Left cardiac atrium (tissue), 4 donors: Measurements from ENCODE around the gene PTPRG. TPM values are rescaled to one million over a fixed set of nuclear protein-coding genes. Genes with fewer than 3 reads are reported as not detected.

Experiments used
- ATAC-seq, 2 donors: fragments of 200-7000 bp; cut with Tn5 transposase; one replicate each; pipeline ENCODE4 v1.9.1; 2020; ENCODE audit warnings: mild to moderate bottlenecking in 2 of 2, moderate library complexity in 2 of 2
- DNase-seq: peaks from one replicate; pipeline ENCODE4 v3.0.0-alpha.2; 2020
- intact Hi-C, 2 donors: fragments of 100-400 bp; cut with DNase I; formaldehyde crosslinking; loops; one replicate each; pipeline versions ENCODE4 v1.14.1 to v1.15.1; 2022 to 2023
- total RNA-seq, 2 donors: library from RNA; stranded (reverse); fragmentation: NEBNext Ultra II Directional; extraction: Animal tissue kit (Norgen Biotek cat#: 25700); gene quantifications; one replicate each; pipeline ENCODE4 v1.2.1, GENCODE V29; 2021
- donor health status: DM: no; HTN: yes; CAD: no.
- donor health status: DM: no; HTN: yes; CAD: no; lungs with severe emphysema.
- donor health status: DM: yes; HTN: yes; CAD: no.
- donor health status: Dilated cardiomyopathy.

Gene PTPRG
- total RNA-seq, 2 donors from 2014 or later, result 37.6 to 46.9 TPM

- intact Hi-C loops, result loop anchor here in 1 of 2 donors (10.0 kb wide), 1 partner anchor 52 kb away; no protein-coding TSS in a partner anchor
- no peak for DNase-seq
- ATAC-seq, result no peak
Measured at GRCh38 chr3:61632568-61633175, 71.3 kb downstream of the PTPRG start.

GRCh38 chr3:61634678-61635077 is 73.3 kb downstream of the PTPRG start:
- ATAC-seq, result no peak
- DNase-seq, result no peak
- intact Hi-C loops, result loop anchor here in 1 of 2 donors (5.0 to 10.0 kb wide), 2 partner anchors 50 to 72 kb away; partner anchors contain the start of gene PTPRG

GRCh38 chr3:61637088-61638051 is 76.0 kb downstream of the PTPRG start:
- DNase-seq, result peak; percentile 39
- ATAC-seq, result peak; percentile 78 to 90
- intact Hi-C loops, result loop anchor here in 1 of 2 donors (5.0 to 10.0 kb wide), 2 partner anchors 47 to 75 kb away; partner anchors contain the start of gene PTPRG

DNA sequence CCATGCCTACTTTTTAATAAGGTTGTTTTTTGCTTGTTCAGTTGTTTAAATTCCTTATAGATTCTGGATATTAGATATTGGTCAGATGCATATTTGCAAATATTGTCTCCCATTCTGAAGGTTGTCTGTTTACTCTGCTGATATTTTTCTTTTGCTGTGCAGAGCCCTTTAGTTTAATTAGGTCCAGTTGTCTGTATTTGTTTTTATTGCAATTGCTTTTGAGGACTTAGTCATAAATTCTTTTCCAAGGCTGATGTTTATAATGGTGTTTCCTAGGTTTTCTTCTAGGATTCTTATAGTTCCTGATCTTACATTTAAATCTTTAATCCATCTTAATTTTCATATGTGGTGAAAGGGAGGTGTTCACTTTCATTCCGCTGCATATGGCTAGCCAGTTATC is 77.4 kb downstream of the PTPRG start:
- intact Hi-C loops, result loop anchor here in 1 of 2 donors (5.0 to 10.0 kb wide), 2 partner anchors 46 to 76 kb away; partner anchors contain the start of gene PTPRG
- no peak for DNase-seq
- ATAC-seq, result no peak

GRCh38 chr3:61639991-61640390 is 78.6 kb downstream of the PTPRG start:
- ATAC-seq (no peak), DNase-seq (no peak)
- intact Hi-C loops, result loop anchor here in 1 of 2 donors (5.0 to 10.0 kb wide), 2 partner anchors 45 to 78 kb away; partner anchors contain the start of gene PTPRG

DNA sequence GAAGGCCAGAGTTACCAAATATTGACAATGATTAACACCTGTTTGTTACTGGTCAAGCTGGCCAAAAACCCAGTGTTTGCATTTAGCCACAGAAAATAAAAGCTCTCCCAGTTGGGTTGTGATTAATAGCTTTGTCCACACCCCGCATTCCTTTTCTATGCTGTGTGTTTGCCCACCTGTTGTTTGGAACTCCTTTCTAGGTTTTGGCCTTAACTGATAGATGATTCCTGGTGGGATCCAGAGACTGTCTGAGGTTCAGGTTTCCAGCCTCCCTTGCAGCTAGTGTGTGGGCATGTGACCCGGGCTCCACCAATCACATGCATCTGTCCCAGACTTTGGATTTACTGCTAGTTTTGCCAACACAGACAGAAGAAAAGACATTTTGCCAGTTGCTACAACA is 83.8 kb downstream of the PTPRG start:
- intact Hi-C loops, result no loop called here
- no peak for DNase-seq
- ATAC-seq, result no peak

GRCh38 chr3:61646360-61646759 is 85.0 kb downstream of the PTPRG start:
- no peak for ATAC-seq
- intact Hi-C loops, result no loop called here
- DNase-seq, result no peak

GRCh38 chr3:61646851-61647525 is 85.6 kb downstream of the PTPRG start:
- ATAC-seq (no peak), DNase-seq (no peak)
- intact Hi-C loops, result no loop called here

DNA sequence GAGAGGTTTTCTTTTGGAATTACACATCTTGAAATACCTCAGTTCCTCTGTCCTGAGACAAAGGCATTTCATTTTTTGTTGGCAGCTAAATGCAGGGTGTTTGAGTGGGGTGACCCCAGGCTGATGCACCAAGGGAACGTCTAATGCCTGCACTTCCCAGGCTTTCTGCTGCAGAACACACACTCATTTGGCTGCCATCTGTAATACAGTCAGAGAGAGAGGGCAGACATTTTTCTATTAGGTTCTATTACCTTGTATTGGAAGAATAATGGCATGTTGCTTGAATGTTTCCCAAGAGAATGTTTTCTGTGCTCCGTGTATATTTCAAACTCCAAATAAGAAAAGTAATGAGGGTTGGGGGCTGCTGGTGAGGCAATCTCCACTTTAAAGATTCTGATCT is 87.1 kb downstream of the PTPRG start:
- intact Hi-C loops, result no loop called here
- no peak for DNase-seq
- no peak for ATAC-seq

DNA sequence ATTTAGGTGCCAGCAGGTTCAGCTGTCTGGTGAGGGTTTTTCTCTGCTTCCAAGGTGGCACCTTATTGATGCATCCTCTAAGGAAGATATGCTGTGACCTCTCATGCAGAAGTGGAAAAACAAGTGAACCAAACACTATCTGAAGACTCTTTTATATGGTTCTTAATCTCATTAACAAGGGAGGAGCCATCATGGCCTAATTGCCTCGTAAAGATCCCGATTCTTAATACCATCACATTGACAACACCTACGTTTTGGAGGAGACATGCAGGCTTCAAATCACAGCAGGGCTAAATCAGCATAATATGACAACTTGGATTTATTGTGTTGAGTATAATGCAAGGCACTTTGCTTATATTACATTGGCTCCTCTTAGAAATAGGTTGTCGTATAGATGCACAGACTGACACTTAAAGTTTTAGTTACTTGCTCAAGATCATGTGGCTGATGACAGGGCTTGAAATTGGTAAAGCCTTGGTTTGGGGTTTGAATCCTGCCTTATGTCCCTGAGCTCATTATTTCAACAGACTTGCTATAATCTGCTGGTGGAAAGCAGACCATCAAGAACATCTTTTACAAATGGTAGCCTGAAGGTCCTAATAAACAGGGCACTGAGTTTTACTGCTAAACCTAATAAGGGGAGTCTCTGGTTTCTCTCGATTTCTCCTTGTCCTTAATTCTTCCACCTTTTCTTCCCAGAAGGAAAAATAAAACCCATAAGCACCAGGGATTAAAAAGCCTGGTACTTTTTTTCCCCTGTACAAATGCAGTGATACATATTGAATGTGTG is 88.2 kb downstream of the PTPRG start:
- ATAC-seq (no peak), DNase-seq (no peak)
- intact Hi-C loops, result no loop called here

- intact Hi-C loops, result no loop called here
- peak; percentile 67 for DNase-seq
- peak; percentile 67 to 85 for ATAC-seq
Measured at GRCh38 chr3:61650276-61650675, 88.9 kb downstream of the PTPRG start.

- DNase-seq (no peak), ATAC-seq (no peak)
Measured at GRCh38 chr3:61650719-61651410, 89.5 kb downstream of the PTPRG start.

DNA sequence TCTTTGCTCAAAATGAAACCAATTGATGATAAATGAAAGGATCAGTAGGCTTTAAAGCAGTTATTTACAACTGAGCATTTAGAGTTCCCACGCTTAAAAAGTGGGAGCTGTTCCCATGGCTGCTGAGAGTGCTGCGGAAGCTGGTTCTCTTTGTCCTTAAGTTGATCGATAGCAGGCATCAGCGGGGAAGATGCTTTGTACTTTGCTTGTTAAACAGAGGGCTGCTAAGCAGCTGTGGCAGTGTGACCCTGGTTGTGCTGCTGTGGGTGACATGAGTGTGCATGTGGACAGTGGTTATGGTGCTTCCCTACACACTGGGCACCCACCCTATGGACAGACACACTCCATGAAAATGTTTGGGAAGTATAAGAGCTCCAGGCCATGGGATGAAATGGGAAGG is 96.3 kb downstream of the PTPRG start:
- no peak for DNase-seq
- intact Hi-C loops, result no loop called here
- no peak for ATAC-seq

More at GRCh38 chr3:61650719-61651410, 89.5 kb downstream of the PTPRG start:
- intact Hi-C loops, result no loop called here

DNA sequence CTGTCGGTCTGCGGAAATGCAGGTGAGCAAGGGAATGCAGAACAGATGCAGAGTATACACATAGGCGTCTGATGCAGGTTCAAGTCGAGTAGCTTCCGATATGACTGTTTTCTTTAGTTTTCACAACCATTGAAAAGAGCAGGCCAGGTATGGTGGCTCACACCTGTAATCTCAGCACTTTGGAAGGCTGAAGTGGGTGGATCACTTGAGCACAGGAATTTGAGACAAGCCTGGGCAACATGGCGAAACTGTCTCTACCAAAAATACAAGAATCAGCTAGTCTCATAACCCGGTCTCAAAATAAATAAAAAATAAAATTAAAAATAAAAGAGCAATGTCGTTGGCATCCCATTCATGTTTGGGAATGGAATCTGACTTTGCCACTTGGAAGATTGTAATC is 101.5 kb downstream of the PTPRG start:
- DNase-seq, result no peak
- intact Hi-C loops, result no loop called here

DNA sequence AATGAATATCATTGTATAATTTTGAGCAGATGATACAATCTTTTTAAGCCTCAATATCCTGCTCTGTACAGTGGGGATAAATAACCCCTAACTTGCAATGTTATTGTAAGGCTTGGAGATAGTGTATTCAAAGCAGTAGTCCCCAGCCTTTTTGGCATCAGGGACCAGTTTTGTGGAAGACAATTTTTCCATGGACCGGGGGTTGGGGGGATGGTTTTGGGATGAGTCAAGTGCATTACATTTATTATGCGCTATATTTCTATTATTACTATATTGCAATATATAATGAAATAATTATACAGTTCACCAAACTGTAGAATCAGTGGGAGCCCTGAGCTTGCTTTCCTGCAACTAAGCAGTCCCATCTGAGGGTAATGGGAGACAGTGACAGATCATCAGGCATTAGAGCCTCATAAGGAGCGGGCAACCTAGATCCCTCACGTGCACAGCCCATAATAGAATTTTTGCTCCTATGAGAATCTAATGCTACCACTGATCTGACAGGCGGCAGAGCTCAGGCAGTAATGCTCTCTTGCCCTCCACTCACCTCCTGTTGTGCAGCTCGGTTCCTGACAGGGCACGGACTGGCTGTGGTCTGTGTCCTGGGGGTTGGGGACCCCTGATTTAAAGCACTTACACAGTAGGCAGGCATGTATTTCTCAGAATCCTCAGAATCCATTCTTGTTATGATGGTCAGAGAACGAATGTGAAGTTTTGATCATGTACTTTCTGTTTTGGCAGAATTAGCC is 102.2 kb downstream of the PTPRG start:
- ATAC-seq, result no peak

More for the DNA sequence above, 101.5 kb downstream of the PTPRG start:
- no peak for ATAC-seq

GRCh38 chr3:61664105-61664482 is 102.7 kb downstream of the PTPRG start:
- DNase-seq, result no peak
- intact Hi-C loops, result no loop called here
- ATAC-seq, result peak; percentile 42 to 44

More for the DNA sequence above, 102.2 kb downstream of the PTPRG start:
- DNase-seq, result no peak
- intact Hi-C loops, result no loop called here

DNA sequence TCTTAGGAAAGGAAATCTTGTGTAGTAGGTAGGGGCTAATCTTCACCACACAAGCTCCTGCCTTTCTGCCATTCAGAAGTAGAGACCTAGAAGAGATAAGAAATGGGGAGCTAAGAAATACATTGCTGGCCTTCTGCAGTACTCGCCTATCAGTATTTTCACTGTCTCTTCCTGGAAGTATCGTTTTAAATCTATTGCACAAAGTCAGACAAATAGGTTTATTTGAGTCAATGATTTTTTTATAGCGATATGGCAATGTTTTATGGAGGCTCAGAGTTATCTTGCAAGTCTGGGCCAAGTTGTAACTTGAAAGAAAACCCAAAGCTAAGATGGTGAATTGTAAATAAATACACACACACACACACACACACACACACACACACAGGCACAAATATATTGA is 103.8 kb downstream of the PTPRG start:
- intact Hi-C loops, result no loop called here
- DNase-seq (no peak), ATAC-seq (no peak)
